GM19324 (cell line): ENCODE results near the gene SERPINA5.

ENCODE experiments used
- ATAC-seq: cut with Tn5 transposase; IDR thresholded peaks from one replicate; pipeline ENCODE4 v1.9.1; 2021; ENCODE audit warnings: mild to moderate bottlenecking, moderate library complexity; ENCODE audit not compliant: unreplicated experiment, low FRiP score

The SERPINA5 gene

DNA sequence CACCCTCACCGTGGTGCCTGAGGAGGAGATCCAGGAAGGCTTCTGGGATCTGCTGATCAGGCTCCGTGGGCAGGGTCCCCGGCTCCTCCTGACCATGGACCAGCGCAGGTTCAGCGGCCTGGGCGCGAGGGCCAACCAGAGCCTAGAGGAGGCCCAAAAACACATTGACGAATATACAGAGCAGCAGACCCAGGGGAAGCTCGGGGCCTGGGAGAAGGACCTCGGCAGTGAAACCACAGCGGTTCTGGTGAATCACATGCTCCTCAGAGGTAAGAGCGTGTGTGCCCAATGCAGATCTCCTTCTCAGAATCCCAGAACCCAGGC is 60.4 kb downstream of the SERPINA5 start:
- ATAC-seq, result no peak
